Measurements from ENCODE around the gene F12.
"Not testable (repeated sequence)": the region's sequence is repeated elsewhere in the genome, so short reads cannot be mapped to it uniquely, and the experiment has no call there.

Gene F12

GRCh38 chr5:177363565-177363964, 45.8 kb downstream of the F12 start:
- H3K4me3 ChIP-seq (ENCODE audit: low read length): no peak overlapping the region; the same call in 1 of the 2 replicates
- TF ChIP-seq ZNF274 (IDR thresholded peaks at IDR 0.05; ENCODE audit: low read depth, low read length): no peak

DNA sequence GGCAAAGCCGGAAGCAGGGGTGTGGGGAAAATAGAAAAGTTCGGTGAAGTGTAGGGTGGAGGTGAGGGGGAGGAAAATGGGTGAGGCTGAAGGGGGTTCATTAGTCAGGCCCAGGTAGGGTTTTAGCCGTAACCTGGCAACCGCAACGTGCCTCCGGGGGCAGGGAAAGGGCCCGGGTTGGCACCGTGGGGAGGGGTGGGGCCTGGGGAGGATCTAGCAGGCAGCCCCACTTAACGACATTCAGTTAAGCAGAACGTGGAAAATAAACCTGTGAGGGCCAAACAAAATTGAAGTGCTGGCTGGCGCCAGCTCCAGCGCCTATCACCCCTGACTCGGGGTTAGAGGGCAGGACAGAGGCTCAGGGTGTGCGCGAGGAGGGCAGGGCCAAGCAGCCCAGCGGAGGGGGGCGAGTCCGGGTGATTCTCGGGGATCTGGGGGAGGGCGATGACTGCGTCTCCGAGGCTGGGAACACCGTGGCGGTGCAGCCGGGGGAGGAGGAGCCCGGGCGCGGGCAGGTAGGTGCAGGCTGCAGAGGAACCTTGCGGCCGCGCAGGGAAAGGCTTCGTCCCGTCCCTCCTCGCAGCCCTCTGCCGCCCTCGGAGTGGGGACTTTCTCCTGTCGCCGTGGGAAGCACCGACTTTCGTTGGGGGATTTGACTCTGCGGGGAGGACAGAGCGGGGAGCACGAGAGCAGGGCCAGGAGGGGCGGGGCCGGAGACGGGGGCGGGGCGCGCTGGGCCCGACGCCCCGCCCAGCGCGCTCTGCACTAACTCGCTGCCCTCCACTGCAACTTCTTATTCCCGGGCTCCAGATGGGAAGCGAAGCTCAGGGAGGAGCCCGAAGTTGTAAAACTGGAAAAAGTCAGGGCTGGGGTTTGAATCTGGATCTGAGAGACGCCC, 46.5 kb downstream of the F12 start:
- TF ChIP-seq ZNF274 (IDR thresholded peaks at IDR 0.05; ENCODE audit: low read depth, low read length): no peak
- peak overlapping the region; percentile 22; the same call in 1 of the 2 replicates for H3K4me3 ChIP-seq (ENCODE audit: low read length)

DNA sequence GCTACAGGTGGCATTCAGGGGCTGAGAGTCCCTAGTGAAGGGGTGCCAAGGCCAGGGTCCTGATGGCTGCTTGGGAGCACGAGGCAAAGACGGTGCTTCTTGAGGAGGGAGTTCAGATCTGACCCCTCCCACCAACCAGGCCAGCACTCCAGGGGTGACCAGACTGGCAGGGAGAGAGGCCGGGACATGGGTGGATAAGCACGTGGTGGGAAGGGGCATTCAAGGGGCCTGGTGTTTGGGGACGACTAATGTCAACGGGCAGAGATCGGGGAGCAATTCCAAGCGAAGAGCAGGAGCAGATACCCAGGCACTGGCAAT, 47.1 kb downstream of the F12 start:
- H3K4me3 ChIP-seq (ENCODE audit: low read length): peak overlapping the region; percentile 22; the same call in 1 of the 2 replicates
- TF ChIP-seq ZNF274 (IDR thresholded peaks at IDR 0.05; ENCODE audit: low read depth, low read length): no peak

DNA sequence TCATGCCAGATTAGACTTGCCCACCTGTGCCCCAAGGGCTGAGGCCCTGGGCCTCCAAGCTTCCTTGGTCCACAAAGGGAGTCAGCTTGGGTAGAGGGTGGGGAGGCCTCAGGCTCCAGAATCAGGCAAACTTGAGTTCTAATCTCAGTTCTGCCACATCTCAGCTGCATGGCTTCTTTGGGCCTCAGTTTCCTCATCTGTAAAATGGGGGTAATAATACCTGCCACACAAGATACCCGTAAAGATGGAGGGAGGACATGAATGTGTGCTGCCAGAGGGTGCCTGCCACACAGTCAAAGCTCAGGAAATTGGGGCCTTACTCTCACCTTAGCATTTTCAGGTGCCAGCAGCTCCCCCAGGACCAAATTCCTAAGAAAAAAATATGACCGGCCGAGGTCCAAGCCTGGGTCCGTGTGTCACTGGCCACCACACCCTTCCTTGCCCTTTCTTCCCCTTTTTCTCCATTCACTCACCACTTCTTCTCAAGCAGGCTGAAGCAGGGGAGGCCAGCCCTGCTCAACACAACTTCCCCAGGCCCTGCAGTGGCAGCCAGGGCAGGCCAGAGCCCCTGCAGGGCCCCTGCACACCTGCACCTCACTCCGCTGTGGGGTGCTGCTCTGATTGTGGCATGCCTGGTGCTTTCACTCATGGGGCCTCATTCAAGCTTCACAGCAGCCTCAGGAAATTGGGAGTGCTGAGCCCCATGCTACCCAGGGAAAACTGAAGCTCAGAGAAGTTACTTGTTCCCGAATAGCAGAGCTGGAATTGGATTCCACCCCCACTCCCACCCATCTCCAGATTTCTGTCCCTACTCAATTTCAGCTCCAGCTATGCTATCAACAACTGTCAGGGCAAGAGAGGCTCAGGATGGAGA, 47.7 kb downstream of the F12 start:
- TF ChIP-seq ZNF274 (IDR thresholded peaks at IDR 0.05; ENCODE audit: low read depth, low read length): no peak
- no peak overlapping the region for H3K4me3 ChIP-seq (ENCODE audit: low read length)

- H3K4me3 ChIP-seq (ENCODE audit: low read length): not testable (repeated sequence)
These were observed 48.6 kb downstream of the F12 start for GRCh38 chr5:177360740-177361139.

DNA sequence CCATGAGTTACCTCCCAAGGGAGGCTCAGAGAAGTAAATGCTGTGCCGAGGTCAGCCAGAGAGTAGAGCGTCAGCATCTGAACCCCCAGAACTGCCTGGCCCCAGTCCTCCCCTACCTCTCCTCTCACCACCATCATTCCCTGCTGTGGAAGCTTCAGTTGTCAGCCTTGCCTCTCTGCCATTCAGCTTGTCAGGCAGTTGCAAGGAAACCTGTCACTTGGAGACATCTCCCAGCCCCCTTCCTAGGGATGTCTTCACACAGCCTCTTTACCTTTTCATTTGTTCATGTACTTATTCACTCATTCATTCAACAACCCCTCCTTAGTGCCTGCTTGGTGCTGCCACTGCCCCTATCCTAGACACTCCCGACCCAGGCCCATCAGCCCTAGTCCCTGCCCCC, 49.5 kb downstream of the F12 start:
- TF ChIP-seq ZNF274 (IDR thresholded peaks at IDR 0.05; ENCODE audit: low read depth, low read length): no peak
- no peak overlapping the region for H3K4me3 ChIP-seq (ENCODE audit: low read length)

DNA sequence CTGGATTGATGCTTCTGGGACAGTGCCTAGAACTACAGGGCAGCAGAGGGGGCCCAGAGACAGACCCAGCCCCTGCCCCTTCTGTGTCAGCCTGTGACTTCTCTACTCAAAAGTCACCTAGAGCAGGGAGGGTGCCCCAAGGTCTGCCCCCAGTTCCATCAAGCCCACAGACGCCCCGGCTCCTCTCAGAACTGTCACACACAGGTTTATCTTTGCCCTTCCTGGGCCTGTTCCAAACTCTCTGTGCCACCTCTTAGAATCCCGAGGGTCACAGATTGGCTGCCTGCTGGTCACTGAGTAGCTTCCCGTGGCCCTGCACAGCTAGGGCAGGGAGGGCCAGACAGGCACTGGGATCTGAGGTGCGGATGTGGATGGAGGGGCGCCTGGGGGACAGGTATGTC, 49.9 kb downstream of the F12 start:
- TF ChIP-seq ZNF274 (IDR thresholded peaks at IDR 0.05; ENCODE audit: low read depth, low read length): no peak
- H3K4me3 ChIP-seq (ENCODE audit: low read length): no peak overlapping the region; the same call in 1 of the 2 replicates

- peak overlapping the region; percentile 70 for H3K4me3 ChIP-seq (ENCODE audit: low read length)
- no peak for TF ChIP-seq ZNF274 (IDR thresholded peaks at IDR 0.05; ENCODE audit: low read depth, low read length)
These were observed 51.0 kb downstream of the F12 start for GRCh38 chr5:177358370-177358819.

DNA sequence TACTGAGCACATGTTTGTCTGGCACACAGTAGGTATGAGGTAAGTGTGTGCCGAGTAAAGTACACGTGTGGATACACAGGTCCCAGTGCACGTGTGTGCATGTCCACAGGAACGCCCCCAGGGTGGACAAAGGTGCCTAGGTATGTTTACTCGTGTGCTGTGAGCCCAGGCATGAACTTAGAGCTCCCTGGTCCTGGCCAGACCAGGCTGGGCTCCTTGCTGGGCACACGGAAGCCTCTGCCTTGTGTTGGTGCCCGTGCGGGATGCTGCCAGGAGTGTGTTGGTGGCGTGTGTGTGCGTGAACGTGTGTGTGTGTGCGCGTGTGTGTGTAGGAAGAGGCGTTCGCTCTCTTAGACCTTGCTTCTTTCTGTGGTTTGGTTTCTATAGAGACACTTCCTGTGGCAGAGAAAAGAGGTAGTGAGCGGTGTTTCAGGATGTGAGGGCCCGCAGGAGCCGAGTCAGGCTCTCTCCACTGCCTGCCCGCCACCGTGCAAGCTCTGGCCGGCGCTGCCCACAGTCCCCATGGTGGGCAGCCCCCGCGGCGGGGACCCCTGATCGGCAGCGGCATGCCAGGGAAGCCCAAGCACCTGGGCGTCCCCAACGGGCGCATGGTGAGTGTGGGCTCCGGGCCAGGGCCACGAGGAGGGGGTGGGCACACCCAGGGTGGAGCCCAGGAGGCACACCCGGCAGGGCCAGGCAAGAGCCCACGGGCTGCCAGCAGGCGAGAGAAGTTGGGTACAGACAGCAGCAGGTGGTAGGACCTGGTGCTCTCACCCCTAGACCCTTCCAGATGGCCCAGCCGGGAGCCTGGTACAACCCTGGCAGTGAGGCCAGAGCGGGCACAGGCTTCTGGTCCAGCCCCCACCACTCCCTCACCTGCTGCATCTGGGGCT, 51.7 kb downstream of the F12 start, which contains the start of gene RGS14:
Gene RGS14 (plus strand): TSS at position 466 of the 893 bp plus-strand sequence. CDS start 101 bp downstream, at position 567.
- TF ChIP-seq ZNF274 (IDR thresholded peaks at IDR 0.05; ENCODE audit: low read depth, low read length): no peak
- peak within 1 kb of the TSS; percentile 70 for H3K4me3 ChIP-seq (ENCODE audit: low read length)

GRCh38 chr5:177357146-177357458, 52.3 kb downstream of the F12 start:
- H3K4me3 ChIP-seq (ENCODE audit: low read length): peak overlapping the region; percentile 8; the same call in 1 of the 2 replicates

GRCh38 chr5:177356746-177357145, 52.6 kb downstream of the F12 start:
- no peak for TF ChIP-seq ZNF274 (IDR thresholded peaks at IDR 0.05; ENCODE audit: low read depth, low read length)
- no peak overlapping the region for H3K4me3 ChIP-seq (ENCODE audit: low read length)

More at GRCh38 chr5:177357146-177357458, 52.3 kb downstream of the F12 start:
- TF ChIP-seq ZNF274 (IDR thresholded peaks at IDR 0.05; ENCODE audit: low read depth, low read length): no peak

DNA sequence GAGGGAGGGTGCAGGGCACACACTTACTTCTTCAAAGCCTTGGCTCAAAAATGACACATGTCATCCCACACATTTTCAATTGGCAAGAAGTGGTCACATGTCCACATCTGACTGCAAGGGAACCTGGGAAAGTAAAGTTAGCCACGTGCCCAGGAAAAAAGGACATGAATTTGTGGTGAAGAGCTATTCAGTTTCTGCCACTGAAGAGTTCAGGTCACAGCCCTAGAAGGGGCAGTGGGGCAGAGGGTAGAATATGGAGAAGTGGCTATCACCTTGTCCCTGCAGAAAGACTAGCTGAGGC, 53.5 kb downstream of the F12 start:
- H3K4me3 ChIP-seq (ENCODE audit: low read length): no peak overlapping the region
- no peak for TF ChIP-seq ZNF274 (IDR thresholded peaks at IDR 0.05; ENCODE audit: low read depth, low read length)

DNA sequence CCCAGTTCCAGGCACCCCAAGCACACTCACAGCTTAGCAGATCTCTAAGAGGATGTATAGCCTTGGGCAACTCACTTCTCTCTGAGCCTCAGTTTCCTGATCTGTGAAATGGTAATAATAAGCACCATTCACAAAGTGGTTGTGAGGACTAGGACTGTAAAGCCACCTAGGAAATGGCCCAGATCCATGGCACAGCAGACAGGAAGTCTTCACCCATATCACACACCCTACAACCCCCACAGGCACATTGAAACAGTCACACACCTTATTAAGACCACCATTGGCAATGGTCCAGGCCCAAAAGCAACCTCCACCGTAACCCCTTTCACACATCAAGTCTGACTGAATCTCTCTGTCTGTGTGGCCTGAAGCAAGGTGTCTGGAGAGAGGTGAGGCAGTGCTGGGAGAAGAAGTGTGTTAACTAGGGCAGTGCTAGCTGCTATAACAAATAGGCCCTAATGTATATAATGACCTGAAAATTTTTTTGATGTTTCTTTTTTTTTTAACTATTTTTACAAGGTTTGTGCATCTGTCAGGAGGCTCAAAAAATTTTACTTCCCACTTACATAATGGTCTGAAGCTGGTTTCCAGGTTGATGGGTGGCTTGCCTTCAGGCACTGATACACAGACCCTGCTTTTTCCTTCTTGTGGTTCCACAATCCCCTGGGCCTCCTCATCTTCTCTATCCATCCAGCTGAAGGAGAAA, 54.0 kb downstream of the F12 start:
- TF ChIP-seq ZNF274 (IDR thresholded peaks at IDR 0.05; ENCODE audit: low read depth, low read length): no peak
- no peak overlapping the region for H3K4me3 ChIP-seq (ENCODE audit: low read length)
